DND-41 (cell line): ENCODE results near the gene ACADS.

Source experiments
- ATAC-seq: fragments of 200-7000 bp; cut with Tn5 transposase; 3 replicates; pipeline ENCODE4 v1.9.1; 2021; ENCODE audit warnings: low read depth; ENCODE audit not compliant: insufficient read depth
- DNase-seq: peaks from one replicate; pipeline ENCODE4 v3.0.0-alpha.2; 2020
- H2AFZ ChIP-seq: 2 replicates; pipeline ENCODE4 v1.6.0; 2012; ENCODE audit warnings: low read depth, low read length
- H3K27ac ChIP-seq: 2 replicates; pipeline ENCODE4 v1.5.1; 2012; ENCODE audit warnings: low read length, inconsistent platforms
- H3K27me3 ChIP-seq: fragments of 200-600 bp; sonication (generic); 2 replicates; pipeline ENCODE4 v1.6.0; 2012; ENCODE audit warnings: low read length, mild to moderate bottlenecking, inconsistent platforms; ENCODE audit not compliant: insufficient read depth, poor library complexity
- H3K36me3 ChIP-seq: 2 replicates; pipeline ENCODE4 v1.5.1; 2012; ENCODE audit warnings: low read length, inconsistent platforms; ENCODE audit not compliant: insufficient read depth
- H3K4me1 ChIP-seq: 2 replicates; pipeline ENCODE4 v1.5.1; 2012; ENCODE audit warnings: mild to moderate bottlenecking, low read length; ENCODE audit not compliant: insufficient read depth
- H3K4me2 ChIP-seq: 2 replicates; pipeline ENCODE4 v1.6.0; 2012; ENCODE audit warnings: mild to moderate bottlenecking, moderate library complexity, low read length, inconsistent platforms; ENCODE audit not compliant: insufficient read depth
- H3K4me3 ChIP-seq, 2 experiments: fragments of 200-600 bp in 1 of 2; shearing (Covaris generic) in 1 of 2; 2 replicates each; pipeline ENCODE4 v1.5.1; 2012 to 2016; ENCODE audit warnings: inconsistent platforms in 2 of 2, low read length in 2 of 2, mild to moderate bottlenecking in 2 of 2, low read depth in 1 of 2, moderate library complexity in 1 of 2
- H3K79me2 ChIP-seq: 2 replicates; pipeline ENCODE4 v1.6.0; 2012; ENCODE audit warnings: low read length, inconsistent platforms; ENCODE audit not compliant: insufficient read depth
- H3K9ac ChIP-seq: 2 replicates; pipeline ENCODE4 v1.6.0; 2012; ENCODE audit warnings: low read depth, mild to moderate bottlenecking, inconsistent platforms, low read length, moderate library complexity
- H3K9me3 ChIP-seq: 2 replicates; pipeline ENCODE4 v1.5.1; 2012; ENCODE audit warnings: low read length, moderate library complexity, mild to moderate bottlenecking, inconsistent platforms; ENCODE audit not compliant: insufficient read depth, severe bottlenecking
- H4K20me1 ChIP-seq: 2 replicates; pipeline ENCODE4 v1.6.0; 2012; ENCODE audit warnings: low read length; ENCODE audit not compliant: insufficient read depth
- CTCF ChIP-seq: IDR thresholded peaks from 2 replicates; pipeline ENCODE4 v1.5.1; 2012; ENCODE audit warnings: borderline replicate concordance, low read length, moderate library complexity, mild to moderate bottlenecking; ENCODE audit not compliant: poor library complexity, severe bottlenecking; ENCODE audit errors: extremely low read depth
- EZH2 ChIP-seq: IDR thresholded peaks from 3 replicates; pipeline ENCODE4 v1.6.1; 2012; ENCODE audit warnings: borderline replicate concordance, low read depth, mild to moderate bottlenecking, moderate library complexity, low read length, inconsistent platforms; ENCODE audit not compliant: severe bottlenecking

The ACADS gene

GRCh38 chr12:120711411-120711810, 14.2 kb upstream of the ACADS start:
- no peak for DNase-seq
- Histone ChIP-seq H3K9ac (peak overlapping the region; percentile 91), H3K9me3 (no peaks in the 10 kb centered on the region), H3K27ac (peak overlapping the region; percentile 63), H3K4me2 (peak overlapping the region; percentile 89), H3K4me3 (peak overlapping the region; percentile 72 to 88; a peak in 3 of 4 replicates), H3K36me3 (peaks cover 28% of the 10 kb centered on the region), H3K27me3 (no peaks in the 10 kb centered on the region), H4K20me1 (no peaks in the 10 kb centered on the region), H2AFZ (0 out of 2 replicates have a peak overlapping the region, but pooled peaks have one; percentile 89), H3K79me2 (peaks cover 30% of the 10 kb centered on the region), H3K4me1 (peaks cover 37% of the 10 kb centered on the region)
- TF ChIP-seq CTCF: no peak
- TF ChIP-seq EZH2: no peak
- ATAC-seq: no peak

- no peak for DNase-seq
- H3K9ac ChIP-seq: peak overlapping the region; percentile 91; the same call in 1 of the 2 replicates
- H4K20me1 ChIP-seq: no peaks in the 10 kb centered on the region
- H3K4me3 ChIP-seq: no peak overlapping the region
- H3K27ac ChIP-seq: no peak overlapping the region
- H3K9me3 ChIP-seq: no peaks in the 10 kb centered on the region
- H3K4me2 ChIP-seq: peak overlapping the region; percentile 89
- ATAC-seq: no peak
- H3K36me3 ChIP-seq: peaks cover 37% of the 10 kb centered on the region
- no peak for TF ChIP-seq EZH2
- no peak for TF ChIP-seq CTCF
- H3K79me2 ChIP-seq: peaks cover 30% of the 10 kb centered on the region
- no peaks in the 10 kb centered on the region for H3K27me3 ChIP-seq
- H3K4me1 ChIP-seq: peaks cover 37% of the 10 kb centered on the region
- H2AFZ ChIP-seq: no peak overlapping the region
These were observed 13.0 kb upstream of the ACADS start for GRCh38 chr12:120712610-120713009.

GRCh38 chr12:120713861-120714482, 11.7 kb upstream of the ACADS start:
- Histone ChIP-seq H3K4me3 (no peak overlapping the region), H3K27me3 (no peaks in the 10 kb centered on the region), H3K79me2 (peaks cover 30% of the 10 kb centered on the region), H3K36me3 (peaks cover 48% of the 10 kb centered on the region), H3K4me2 (0 out of 2 replicates have a peak overlapping the region, but pooled peaks have one; percentile 10), H3K4me1 (peaks cover 37% of the 10 kb centered on the region), H3K27ac (no peak overlapping the region), H3K9me3 (no peaks in the 10 kb centered on the region), H2AFZ (no peak overlapping the region), H3K9ac (no peak overlapping the region), H4K20me1 (no peaks in the 10 kb centered on the region)
- TF ChIP-seq CTCF: peak; percentile 91
- TF ChIP-seq EZH2: no peak
- ATAC-seq: peak; percentile 81
- peak; percentile 81 for DNase-seq
